GM12878 (cell line): ENCODE results near the gene ADAMTS17. TPM values are rescaled to one million over a fixed set of nuclear protein-coding genes. Genes with fewer than 3 reads are reported as not detected.
A peak's percentile ranks its signal among the peaks of the same experiment; 100 is the strongest.

ENCODE experiments used
- ASH2L ChIP-seq: fragments of 300-600, 200-600 bp; sonication (generic); IDR thresholded peaks from 2 replicates; pipeline ENCODE4 v1.6.1; 2017; ENCODE audit warnings: low read depth, mild to moderate bottlenecking, borderline replicate concordance
- BCL11A ChIP-seq: IDR thresholded peaks from 2 replicates; pipeline ENCODE4 v1.6.1; 2011; ENCODE audit warnings: low read depth, low read length
- BHLHE40 ChIP-seq, 2 experiments: fragments of 450-650 bp in 1 of 2; IDR thresholded peaks; 2 replicates each; pipeline ENCODE4 v1.6.1; 2011 to 2017; ENCODE audit warnings: low read depth in 2 of 2, borderline replicate concordance in 1 of 2, improper control_type of control experiment in 1 of 2, low read length in 1 of 2, mild to moderate bottlenecking in 1 of 2
- CBX5 ChIP-seq: sonication (generic); IDR thresholded peaks from 2 replicates; pipeline ENCODE4 v1.6.1; 2016; ENCODE audit warnings: low read depth, moderate library complexity, mild to moderate bottlenecking, inconsistent platforms
- CEBPB ChIP-seq, 2 experiments: fragments of 150-350 bp in 1 of 2; IDR thresholded peaks; 2 replicates each; pipeline ENCODE4 v1.6.1; 2012 to 2014; ENCODE audit warnings: low read depth in 2 of 2, low read length in 2 of 2, borderline replicate concordance in 1 of 2, inconsistent platforms in 1 of 2
- CREM ChIP-seq: IDR thresholded peaks from 2 replicates; pipeline ENCODE4 v1.6.1; 2014; ENCODE audit warnings: antibody characterized with exemption, low read depth
- EP300 ChIP-seq, 2 experiments: fragments of 150-350 bp in 1 of 2; IDR thresholded peaks; 2 replicates each; pipeline ENCODE4 v1.6.1; 2011 to 2012; ENCODE audit warnings: low read depth in 2 of 2, low read length in 2 of 2, borderline replicate concordance in 1 of 2, improper control_type of control experiment in 1 of 2, inconsistent platforms in 1 of 2; ENCODE audit not compliant: control insufficient read depth in 1 of 2
- HDGF ChIP-seq: fragments of 450-650 bp; IDR thresholded peaks from 2 replicates; pipeline ENCODE4 v1.6.1; 2016; ENCODE audit warnings: antibody characterized with exemption
- IKZF2 ChIP-seq, 2 experiments: fragments of 450-650 bp; IDR thresholded peaks; 2 replicates each; pipeline ENCODE4 v1.6.1; 2017; ENCODE audit warnings: mild to moderate bottlenecking in 2 of 2, moderate library complexity in 2 of 2
- IRF4 ChIP-seq: IDR thresholded peaks from 2 replicates; pipeline ENCODE4 v1.6.1; 2011; ENCODE audit warnings: low read depth, low read length
- MEF2B ChIP-seq: fragments of 450-650 bp; IDR thresholded peaks from 2 replicates; pipeline ENCODE4 v1.6.1; 2018; ENCODE audit warnings: mild to moderate bottlenecking, moderate library complexity; ENCODE audit not compliant: partially characterized antibody, poor library complexity, severe bottlenecking
- MTA2 ChIP-seq: fragments of 450-650 bp; IDR thresholded peaks from 2 replicates; pipeline ENCODE4 v1.6.1; 2016; ENCODE audit warnings: low read depth, mild to moderate bottlenecking, moderate library complexity
- NFIC ChIP-seq: IDR thresholded peaks from 2 replicates; pipeline ENCODE4 v1.6.1; 2012; ENCODE audit warnings: low read depth, mild to moderate bottlenecking, inconsistent platforms, low read length, moderate library complexity
- POLR2A ChIP-seq: IDR thresholded peaks from 2 replicates; pipeline ENCODE4 v1.6.1; 2011; ENCODE audit warnings: low read depth, mild to moderate bottlenecking, low read length
- POLR2AphosphoS2 ChIP-seq: IDR thresholded peaks from 2 replicates; pipeline ENCODE4 v1.6.1; 2011; ENCODE audit warnings: low read depth, mild to moderate bottlenecking, low read length, improper control_type of control experiment, moderate library complexity
- RUNX3 ChIP-seq: IDR thresholded peaks from 2 replicates; pipeline ENCODE4 v1.6.1; 2012; ENCODE audit warnings: low read length, inconsistent platforms
- SP1 ChIP-seq: IDR thresholded peaks from one replicate; pipeline ENCODE4 v1.6.1; 2011; ENCODE audit warnings: low read depth, low read length
- SREBF1 ChIP-seq: IDR thresholded peaks from 2 replicates; pipeline ENCODE4 v1.6.1; 2012; ENCODE audit warnings: mild to moderate bottlenecking, low read length
- SREBF2 ChIP-seq: IDR thresholded peaks from 2 replicates; pipeline ENCODE4 v1.6.1; 2012; ENCODE audit warnings: mild to moderate bottlenecking, low read length
- TAF1 ChIP-seq: IDR thresholded peaks from 2 replicates; pipeline ENCODE4 v1.6.1; 2011; ENCODE audit warnings: mild to moderate bottlenecking, low read depth, low read length, borderline replicate concordance
- YBX1 ChIP-seq: fragments of 450-650 bp; IDR thresholded peaks from 2 replicates; pipeline ENCODE4 v1.6.1; 2016; ENCODE audit warnings: antibody characterized with exemption
- polyA plus RNA-seq, 11 experiments: library from polyadenylated mRNA; depleted of rRNA in 4 of 11; unstranded in 6 of 11; stranded (reverse) in 5 of 11; fragments of >200 nt; fragmentation: Nextera tagmentation in 4 of 11; fragmentation: Illumina TruSeq in 1 of 11; extraction: Ambion mirVana in 4 of 11; extraction: Trizol in 1 of 11; gene quantifications; 1 replicate in 1 of 11; 2 replicates in 10 of 11; pipeline versions ENCODE4 v1.2.1 to v1.2.3, GENCODE V29; 2011 to 2016; ENCODE audit warnings: inconsistent platforms in 2 of 11, missing spikeins in 2 of 11, low read depth in 1 of 11
- total RNA-seq, 4 experiments: library from RNA; depleted of rRNA in 3 of 4; stranded (reverse); fragments of >200 nt in 3 of 4; fragmentation: Illumina TruSeq in 1 of 4; extraction: Trizol in 1 of 4; gene quantifications; 2 replicates each; pipeline versions ENCODE4 v1.2.1 to v1.2.3, GENCODE V29; 2013 to 2021
- TF ChIP-seq, protein P1 (sequence below): IDR thresholded peaks from 2 replicates; pipeline ENCODE4 v1.6.1; 2012; ENCODE audit warnings: low read depth, low read length, improper control_type of control experiment
- TF ChIP-seq, protein P2 (sequence below): fragments of 450-650 bp; IDR thresholded peaks from 2 replicates; pipeline ENCODE4 v1.6.1; 2016; ENCODE audit warnings: mild to moderate bottlenecking
- TF ChIP-seq, protein P3 (sequence below): IDR thresholded peaks from 2 replicates; pipeline ENCODE4 v1.6.1; 2012; ENCODE audit warnings: low read length, inconsistent platforms
- TF ChIP-seq, protein P4 (sequence below): fragments of 450-650 bp; IDR thresholded peaks from 2 replicates; pipeline ENCODE4 v1.6.1; 2017; ENCODE audit warnings: mild to moderate bottlenecking, moderate library complexity

Gene ADAMTS17
- total and polyA plus RNA-seq, 10 of the 15 experiments (the other 5 are each of a cell fraction or from before 2014, with no cell fraction given), result 0.04 to 0.50 (median 0.10) TPM; not detected in 4

DNA sequence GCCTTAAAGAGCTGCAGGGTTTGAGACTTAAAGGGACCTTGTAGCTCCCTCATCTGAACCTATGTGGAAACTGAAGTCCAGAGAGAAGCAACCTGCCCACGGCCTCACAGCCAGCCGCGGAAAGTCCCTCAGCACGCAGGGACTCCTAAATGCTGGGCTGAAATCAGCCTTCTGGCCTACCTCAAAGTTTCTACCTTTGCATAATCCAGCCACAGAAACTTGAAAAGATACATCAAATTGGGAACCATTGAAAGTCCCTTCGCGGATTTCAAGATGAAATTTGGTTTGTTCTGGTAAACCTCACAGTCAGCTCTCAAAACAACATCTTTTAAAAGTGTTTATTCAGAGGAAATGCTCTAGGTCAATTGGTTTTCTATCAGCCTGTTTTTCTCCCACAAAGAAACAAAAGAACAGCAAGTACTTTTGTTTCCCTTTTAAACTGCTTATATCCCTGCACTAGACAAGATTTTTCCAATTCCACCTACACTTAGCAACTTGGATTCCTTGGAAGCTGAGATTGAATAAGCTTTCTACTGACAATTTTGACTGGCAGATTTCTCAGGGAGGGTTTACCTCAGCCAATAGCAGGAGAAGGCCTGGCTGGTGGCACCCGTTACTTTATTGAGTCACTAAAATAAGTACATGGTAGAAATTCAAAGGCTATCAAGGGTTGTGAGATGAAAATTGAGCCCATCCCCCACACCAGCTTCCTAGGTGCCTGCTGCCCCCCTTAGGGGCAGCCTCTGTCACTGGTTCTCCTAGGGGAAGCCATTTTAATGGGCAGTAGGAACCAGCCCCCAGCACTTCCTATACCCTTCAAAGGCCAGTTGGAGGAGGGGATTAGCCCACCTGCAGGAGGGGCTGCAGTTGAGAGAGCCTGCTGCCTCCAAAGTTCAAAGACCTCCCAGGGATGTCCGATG is 171.2 kb downstream of the ADAMTS17 start (continued):
- peak; percentile 54; the same call in 1 of the 2 replicates for TF ChIP-seq IRF4
- TF ChIP-seq, protein P1, sequence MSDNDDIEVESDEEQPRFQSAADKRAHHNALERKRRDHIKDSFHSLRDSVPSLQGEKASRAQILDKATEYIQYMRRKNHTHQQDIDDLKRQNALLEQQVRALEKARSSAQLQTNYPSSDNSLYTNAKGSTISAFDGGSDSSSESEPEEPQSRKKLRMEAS, result no peak
- TF ChIP-seq YBX1, result no peak
- no peak for TF ChIP-seq POLR2AphosphoS2
- no peak for TF ChIP-seq CREM
- peak; percentile 53; the same call in 1 of the 2 replicates for TF ChIP-seq BCL11A
- peak; percentile 66 for TF ChIP-seq NFIC
- TF ChIP-seq, protein P2, sequence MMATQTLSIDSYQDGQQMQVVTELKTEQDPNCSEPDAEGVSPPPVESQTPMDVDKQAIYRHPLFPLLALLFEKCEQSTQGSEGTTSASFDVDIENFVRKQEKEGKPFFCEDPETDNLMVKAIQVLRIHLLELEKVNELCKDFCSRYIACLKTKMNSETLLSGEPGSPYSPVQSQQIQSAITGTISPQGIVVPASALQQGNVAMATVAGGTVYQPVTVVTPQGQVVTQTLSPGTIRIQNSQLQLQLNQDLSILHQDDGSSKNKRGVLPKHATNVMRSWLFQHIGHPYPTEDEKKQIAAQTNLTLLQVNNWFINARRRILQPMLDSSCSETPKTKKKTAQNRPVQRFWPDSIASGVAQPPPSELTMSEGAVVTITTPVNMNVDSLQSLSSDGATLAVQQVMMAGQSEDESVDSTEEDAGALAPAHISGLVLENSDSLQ, result peak; percentile 31; the same call in 1 of the 2 replicates
- TF ChIP-seq RUNX3, result peak; percentile 94
- TF ChIP-seq BHLHE40 (IDR thresholded peaks at IDR 0.05; ENCODE audit: borderline replicate concordance in 1 of 2, low read depth in 2 of 2, low read length in 1 of 2), result peak; percentile 49 to 57
- no peak for TF ChIP-seq ASH2L
- peak; percentile 46 for TF ChIP-seq MEF2B
- no peak for TF ChIP-seq SP1
- TF ChIP-seq MTA2, result peak; percentile 58; the same call in 1 of the 2 replicates
- no peak for TF ChIP-seq SREBF2
- TF ChIP-seq CEBPB (IDR thresholded peaks at IDR 0.05; ENCODE audit: borderline replicate concordance in 1 of 2, low read depth in 2 of 2, low read length in 2 of 2), result no peak
- no peak for TF ChIP-seq TAF1
- TF ChIP-seq IKZF2 (IDR thresholded peaks at IDR 0.05), result peak; percentile 40 to 47; a peak in 2 of 4 replicates
- TF ChIP-seq CBX5, result no peak
- TF ChIP-seq POLR2A, result no peak
- TF ChIP-seq, protein P3, sequence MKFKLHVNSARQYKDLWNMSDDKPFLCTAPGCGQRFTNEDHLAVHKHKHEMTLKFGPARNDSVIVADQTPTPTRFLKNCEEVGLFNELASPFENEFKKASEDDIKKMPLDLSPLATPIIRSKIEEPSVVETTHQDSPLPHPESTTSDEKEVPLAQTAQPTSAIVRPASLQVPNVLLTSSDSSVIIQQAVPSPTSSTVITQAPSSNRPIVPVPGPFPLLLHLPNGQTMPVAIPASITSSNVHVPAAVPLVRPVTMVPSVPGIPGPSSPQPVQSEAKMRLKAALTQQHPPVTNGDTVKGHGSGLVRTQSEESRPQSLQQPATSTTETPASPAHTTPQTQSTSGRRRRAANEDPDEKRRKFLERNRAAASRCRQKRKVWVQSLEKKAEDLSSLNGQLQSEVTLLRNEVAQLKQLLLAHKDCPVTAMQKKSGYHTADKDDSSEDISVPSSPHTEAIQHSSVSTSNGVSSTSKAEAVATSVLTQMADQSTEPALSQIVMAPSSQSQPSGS, result peak; percentile 58; the same call in 1 of the 2 replicates
- TF ChIP-seq, protein P4, sequence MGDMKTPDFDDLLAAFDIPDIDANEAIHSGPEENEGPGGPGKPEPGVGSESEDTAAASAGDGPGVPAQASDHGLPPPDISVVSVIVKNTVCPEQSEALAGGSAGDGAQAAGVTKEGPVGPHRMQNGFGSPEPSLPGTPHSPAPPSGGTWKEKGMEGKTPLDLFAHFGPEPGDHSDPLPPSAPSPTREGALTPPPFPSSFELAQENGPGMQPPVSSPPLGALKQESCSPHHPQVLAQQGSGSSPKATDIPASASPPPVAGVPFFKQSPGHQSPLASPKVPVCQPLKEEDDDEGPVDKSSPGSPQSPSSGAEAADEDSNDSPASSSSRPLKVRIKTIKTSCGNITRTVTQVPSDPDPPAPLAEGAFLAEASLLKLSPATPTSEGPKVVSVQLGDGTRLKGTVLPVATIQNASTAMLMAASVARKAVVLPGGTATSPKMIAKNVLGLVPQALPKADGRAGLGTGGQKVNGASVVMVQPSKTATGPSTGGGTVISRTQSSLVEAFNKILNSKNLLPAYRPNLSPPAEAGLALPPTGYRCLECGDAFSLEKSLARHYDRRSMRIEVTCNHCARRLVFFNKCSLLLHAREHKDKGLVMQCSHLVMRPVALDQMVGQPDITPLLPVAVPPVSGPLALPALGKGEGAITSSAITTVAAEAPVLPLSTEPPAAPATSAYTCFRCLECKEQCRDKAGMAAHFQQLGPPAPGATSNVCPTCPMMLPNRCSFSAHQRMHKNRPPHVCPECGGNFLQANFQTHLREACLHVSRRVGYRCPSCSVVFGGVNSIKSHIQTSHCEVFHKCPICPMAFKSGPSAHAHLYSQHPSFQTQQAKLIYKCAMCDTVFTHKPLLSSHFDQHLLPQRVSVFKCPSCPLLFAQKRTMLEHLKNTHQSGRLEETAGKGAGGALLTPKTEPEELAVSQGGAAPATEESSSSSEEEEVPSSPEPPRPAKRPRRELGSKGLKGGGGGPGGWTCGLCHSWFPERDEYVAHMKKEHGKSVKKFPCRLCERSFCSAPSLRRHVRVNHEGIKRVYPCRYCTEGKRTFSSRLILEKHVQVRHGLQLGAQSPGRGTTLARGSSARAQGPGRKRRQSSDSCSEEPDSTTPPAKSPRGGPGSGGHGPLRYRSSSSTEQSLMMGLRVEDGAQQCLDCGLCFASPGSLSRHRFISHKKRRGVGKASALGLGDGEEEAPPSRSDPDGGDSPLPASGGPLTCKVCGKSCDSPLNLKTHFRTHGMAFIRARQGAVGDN, result no peak
- no peak for TF ChIP-seq HDGF
- TF ChIP-seq EP300 (IDR thresholded peaks at IDR 0.05; ENCODE audit: borderline replicate concordance in 1 of 2, control insufficient read depth in 1 of 2, low read depth in 2 of 2, low read length in 2 of 2), result peak; percentile 55 to 56; a peak in 2 of 4 replicates
- TF ChIP-seq SREBF1, result no peak
